ENCODE data around the gene UNK.

- TF ChIP-seq CTCF (conservative IDR thresholded peaks at IDR 0.05; ENCODE audit: low read length) (no peak), EZH2phosphoT487 (IDR thresholded peaks at IDR 0.05; ENCODE audit: borderline replicate concordance, low read depth, low read length) (no peak)
Observed at GRCh38 chr17:75845933-75846691, 61.5 kb downstream of the UNK start.

Data from OCI-LY7 (cell line).